ENCODE measurements around the gene LRRC8E.

LRRC8E gene

GRCh38 chr19:7933828-7934725 is 45.8 kb downstream of the LRRC8E start:
- DNase-seq: no peak

- DNase-seq: no peak
Observed at GRCh38 chr19:7934766-7935165, 46.5 kb downstream of the LRRC8E start.

GRCh38 chr19:7940841-7941240 is 52.5 kb downstream of the LRRC8E start:
- no peak for DNase-seq

- no peak for DNase-seq
Observed at GRCh38 chr19:7941895-7942596, 53.7 kb downstream of the LRRC8E start.

GRCh38 chr19:7942981-7943443 is 54.7 kb downstream of the LRRC8E start:
- DNase-seq: no peak

GRCh38 chr19:7943444-7944176 is 55.3 kb downstream of the LRRC8E start, which contains the start of gene TIMM44:
Gene TIMM44, minus strand, starts transcription at chr19:7943666. Its CDS starts 15 bp downstream, at chr19:7943651.
- DNase-seq: peak; percentile 98 to 99

GRCh38 chr19:7944177-7944761 is 56.0 kb downstream of the LRRC8E start:
- DNase-seq: peak; percentile 90 to 93

GRCh38 chr19:7947939-7948338 is 59.6 kb downstream of the LRRC8E start:
- no peak for DNase-seq
